Breast epithelium (tissue), 3 donors: ENCODE measurements around the gene LZTS2.

Source experiments
- POLR2A ChIP-seq: fragments of 450-650 bp; IDR thresholded peaks from one replicate; pipeline ENCODE4 v1.6.1; 2016; ENCODE audit warnings: antibody characterized with exemption, mild to moderate bottlenecking, moderate library complexity
- POLR2AphosphoS5 ChIP-seq, 3 donors: sonication (generic); formaldehyde crosslinking; IDR thresholded peaks; one replicate each; pipeline ENCODE4 v1.6.1; 2017; ENCODE audit warnings: antibody characterized with exemption in 3 of 3
- TF ChIP-seq, protein P1 (sequence below), 3 donors: fragments of 450-650 bp; IDR thresholded peaks; one replicate each; pipeline ENCODE4 v1.5.1; 2016 to 2017; ENCODE audit warnings: antibody characterized with exemption in 3 of 3, mild to moderate bottlenecking in 3 of 3, moderate library complexity in 3 of 3

DNA sequence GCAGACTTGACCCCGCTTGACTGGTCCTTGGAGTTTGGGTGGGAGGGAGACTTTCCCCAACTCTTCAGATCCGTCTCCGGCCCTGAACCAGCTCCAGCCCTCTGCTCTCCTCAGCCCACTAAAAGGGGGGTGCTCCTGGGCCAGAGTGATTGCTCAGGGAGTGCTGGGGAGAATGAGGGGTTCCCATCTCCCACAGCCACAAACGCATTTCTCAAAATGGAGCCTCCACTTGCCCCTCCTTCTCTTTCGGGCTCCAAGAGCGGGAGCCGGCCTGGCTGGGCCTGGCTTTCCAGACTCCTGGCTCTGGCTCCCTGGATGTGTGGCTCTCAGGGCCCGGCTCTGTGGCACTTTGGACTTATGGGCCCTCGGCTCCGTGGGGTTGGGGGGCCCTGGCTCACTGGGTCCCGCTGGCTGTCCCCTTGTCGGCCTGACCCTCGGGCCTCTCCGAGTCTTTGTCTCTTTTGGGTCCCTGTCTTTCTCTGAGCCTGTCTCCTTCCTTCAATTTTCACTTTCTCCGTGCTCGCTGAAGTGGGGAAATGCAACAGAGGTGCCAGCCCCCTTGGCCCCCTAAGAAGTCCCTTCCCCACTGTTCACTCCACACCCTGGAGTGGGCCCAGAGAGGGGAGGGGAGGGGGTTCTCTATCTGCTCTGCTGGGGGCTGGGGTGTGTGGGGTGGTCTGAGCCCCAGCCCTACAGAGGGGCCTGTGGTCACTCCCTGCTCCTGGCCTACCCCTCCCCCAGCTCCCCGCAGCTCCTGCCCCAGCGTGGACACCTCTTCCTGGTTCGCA lies 713 bp downstream of the LZTS2 start:
- no peak for TF ChIP-seq POLR2AphosphoS5 (IDR thresholded peaks at IDR 0.05)
- TF ChIP-seq, protein P1, sequence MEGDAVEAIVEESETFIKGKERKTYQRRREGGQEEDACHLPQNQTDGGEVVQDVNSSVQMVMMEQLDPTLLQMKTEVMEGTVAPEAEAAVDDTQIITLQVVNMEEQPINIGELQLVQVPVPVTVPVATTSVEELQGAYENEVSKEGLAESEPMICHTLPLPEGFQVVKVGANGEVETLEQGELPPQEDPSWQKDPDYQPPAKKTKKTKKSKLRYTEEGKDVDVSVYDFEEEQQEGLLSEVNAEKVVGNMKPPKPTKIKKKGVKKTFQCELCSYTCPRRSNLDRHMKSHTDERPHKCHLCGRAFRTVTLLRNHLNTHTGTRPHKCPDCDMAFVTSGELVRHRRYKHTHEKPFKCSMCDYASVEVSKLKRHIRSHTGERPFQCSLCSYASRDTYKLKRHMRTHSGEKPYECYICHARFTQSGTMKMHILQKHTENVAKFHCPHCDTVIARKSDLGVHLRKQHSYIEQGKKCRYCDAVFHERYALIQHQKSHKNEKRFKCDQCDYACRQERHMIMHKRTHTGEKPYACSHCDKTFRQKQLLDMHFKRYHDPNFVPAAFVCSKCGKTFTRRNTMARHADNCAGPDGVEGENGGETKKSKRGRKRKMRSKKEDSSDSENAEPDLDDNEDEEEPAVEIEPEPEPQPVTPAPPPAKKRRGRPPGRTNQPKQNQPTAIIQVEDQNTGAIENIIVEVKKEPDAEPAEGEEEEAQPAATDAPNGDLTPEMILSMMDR (IDR thresholded peaks at IDR 0.05), result no peak
- no peak for TF ChIP-seq POLR2A
